ENCODE data around the gene DAB2IP.

DAB2IP gene

DNA sequence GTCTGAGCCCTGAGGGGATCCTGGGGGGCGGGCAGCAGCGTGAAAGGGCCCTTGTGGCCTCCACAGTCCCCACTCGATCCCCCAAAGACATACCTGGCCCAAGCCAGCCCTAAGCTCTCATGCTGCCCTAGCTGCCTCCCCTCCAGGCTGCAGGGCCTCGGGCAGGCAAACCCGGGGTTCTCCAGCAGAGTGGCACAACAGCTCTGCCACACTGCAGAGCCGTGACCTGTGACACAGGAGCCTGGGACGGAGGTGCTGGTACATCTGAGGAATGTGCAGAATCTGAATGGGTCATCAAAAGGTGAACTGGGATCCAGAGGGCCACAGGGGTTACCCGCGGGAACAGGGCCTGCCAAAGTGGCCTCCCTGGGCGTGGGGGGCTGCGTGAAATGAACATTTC is 163.2 kb downstream of the DAB2IP start:
- TF ChIP-seq, protein P1, sequence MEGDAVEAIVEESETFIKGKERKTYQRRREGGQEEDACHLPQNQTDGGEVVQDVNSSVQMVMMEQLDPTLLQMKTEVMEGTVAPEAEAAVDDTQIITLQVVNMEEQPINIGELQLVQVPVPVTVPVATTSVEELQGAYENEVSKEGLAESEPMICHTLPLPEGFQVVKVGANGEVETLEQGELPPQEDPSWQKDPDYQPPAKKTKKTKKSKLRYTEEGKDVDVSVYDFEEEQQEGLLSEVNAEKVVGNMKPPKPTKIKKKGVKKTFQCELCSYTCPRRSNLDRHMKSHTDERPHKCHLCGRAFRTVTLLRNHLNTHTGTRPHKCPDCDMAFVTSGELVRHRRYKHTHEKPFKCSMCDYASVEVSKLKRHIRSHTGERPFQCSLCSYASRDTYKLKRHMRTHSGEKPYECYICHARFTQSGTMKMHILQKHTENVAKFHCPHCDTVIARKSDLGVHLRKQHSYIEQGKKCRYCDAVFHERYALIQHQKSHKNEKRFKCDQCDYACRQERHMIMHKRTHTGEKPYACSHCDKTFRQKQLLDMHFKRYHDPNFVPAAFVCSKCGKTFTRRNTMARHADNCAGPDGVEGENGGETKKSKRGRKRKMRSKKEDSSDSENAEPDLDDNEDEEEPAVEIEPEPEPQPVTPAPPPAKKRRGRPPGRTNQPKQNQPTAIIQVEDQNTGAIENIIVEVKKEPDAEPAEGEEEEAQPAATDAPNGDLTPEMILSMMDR (IDR thresholded peaks at IDR 0.05) = no peak

DNA sequence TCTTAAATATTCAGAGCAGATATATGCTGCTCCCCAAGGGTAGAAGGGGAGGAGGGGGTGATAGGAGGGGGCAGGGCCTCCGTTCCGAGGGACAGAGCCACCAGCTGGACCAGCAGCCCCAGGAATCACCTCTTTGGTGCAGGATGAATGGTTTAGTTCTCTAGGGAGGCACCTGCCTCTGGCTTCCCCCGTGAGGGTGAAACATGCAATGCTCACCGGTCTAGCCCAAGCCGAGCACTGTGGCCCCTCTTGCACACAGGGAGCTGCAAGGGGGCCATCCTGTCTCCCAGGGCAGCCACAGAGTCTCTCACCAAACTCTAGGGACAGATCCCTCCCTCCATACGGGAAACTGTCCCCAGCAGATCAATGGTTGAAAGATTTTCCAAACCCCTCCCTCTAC is 163.7 kb downstream of the DAB2IP start:
- H3K27ac ChIP-seq = no peak overlapping the region
- TF ChIP-seq, protein P1 (IDR thresholded peaks at IDR 0.05) = no peak
- DNase-seq (ENCODE audit: low spot score) = peak; percentile 24

More for the DNA sequence above, 163.2 kb downstream of the DAB2IP start:
- peak; percentile 68 for DNase-seq (ENCODE audit: low spot score)
- no peak overlapping the region for H3K27ac ChIP-seq
- no peak overlapping the region for H3K4me3 ChIP-seq

DNA sequence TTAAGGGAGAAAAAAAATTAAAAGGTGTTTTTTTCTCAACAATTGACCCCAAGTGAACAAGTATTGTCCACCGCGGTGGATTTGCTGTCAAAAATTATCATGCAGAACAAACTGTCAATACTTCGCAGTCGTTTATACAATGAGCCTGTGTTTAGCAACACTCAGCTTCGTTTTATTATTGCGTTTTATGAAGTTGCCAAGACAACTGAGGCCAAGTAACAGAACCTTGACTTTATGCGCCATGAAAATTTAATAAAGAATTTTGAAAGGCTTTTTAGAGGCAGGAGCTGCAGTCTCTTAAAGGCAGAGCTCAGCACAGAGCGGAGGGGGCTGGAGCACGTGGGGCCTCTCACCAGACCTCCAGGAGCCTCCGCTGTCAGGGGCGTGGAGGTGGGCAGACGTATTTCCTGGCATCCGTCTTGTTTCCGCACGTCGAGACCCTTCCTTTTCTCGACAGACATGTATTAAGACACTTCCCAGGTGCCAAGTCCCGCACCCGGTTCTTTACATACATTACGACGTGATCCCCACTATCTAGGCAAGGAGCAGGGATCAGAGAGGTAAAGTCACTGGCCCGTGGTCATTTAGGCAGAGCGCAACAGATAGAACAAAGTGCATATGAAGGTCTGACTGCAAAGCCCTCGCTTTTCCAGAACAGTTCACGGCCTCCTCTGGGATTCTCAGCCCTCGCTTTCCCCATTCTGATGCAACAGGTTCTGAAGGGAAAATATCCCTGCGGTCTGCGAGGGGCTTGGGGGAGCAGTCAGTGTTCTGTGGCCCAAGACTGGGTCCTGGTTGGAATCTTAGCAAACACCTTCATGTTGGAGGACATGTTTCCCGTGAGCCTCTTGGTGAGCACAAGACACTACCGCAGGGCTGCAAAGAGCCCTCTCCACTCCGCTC is 164.4 kb downstream of the DAB2IP start:
- no peak overlapping the region for H3K27ac ChIP-seq
- TF ChIP-seq, protein P1 (IDR thresholded peaks at IDR 0.05) = no peak
- H3K4me3 ChIP-seq = no peak overlapping the region
- DNase-seq (ENCODE audit: low spot score) = peak; percentile 28

More for the DNA sequence above, 163.7 kb downstream of the DAB2IP start:
- no peak overlapping the region for H3K4me3 ChIP-seq

DNA sequence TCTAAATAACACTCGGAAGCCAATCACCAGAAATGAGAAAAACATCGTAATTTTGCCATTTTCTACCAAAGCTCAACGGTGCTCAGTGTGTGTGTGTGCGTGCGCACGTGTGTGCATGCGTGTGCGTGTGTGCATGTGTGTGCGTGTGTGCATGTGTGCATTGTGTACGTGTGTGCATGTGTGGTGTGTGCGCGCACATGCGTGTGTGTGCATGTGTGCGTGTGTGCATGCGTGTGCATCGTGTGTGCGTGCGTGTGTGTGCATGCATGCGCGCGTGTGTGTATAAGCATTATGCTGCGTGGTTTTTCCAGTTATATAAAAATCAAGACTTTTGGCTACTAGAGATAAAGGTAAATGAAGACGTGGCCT is 165.0 kb downstream of the DAB2IP start:
- DNase-seq (ENCODE audit: low spot score) = peak; percentile 29
- H3K27ac ChIP-seq = no peak overlapping the region
- TF ChIP-seq, protein P1 (IDR thresholded peaks at IDR 0.05) = no peak
- H3K4me3 ChIP-seq = no peak overlapping the region

DNA sequence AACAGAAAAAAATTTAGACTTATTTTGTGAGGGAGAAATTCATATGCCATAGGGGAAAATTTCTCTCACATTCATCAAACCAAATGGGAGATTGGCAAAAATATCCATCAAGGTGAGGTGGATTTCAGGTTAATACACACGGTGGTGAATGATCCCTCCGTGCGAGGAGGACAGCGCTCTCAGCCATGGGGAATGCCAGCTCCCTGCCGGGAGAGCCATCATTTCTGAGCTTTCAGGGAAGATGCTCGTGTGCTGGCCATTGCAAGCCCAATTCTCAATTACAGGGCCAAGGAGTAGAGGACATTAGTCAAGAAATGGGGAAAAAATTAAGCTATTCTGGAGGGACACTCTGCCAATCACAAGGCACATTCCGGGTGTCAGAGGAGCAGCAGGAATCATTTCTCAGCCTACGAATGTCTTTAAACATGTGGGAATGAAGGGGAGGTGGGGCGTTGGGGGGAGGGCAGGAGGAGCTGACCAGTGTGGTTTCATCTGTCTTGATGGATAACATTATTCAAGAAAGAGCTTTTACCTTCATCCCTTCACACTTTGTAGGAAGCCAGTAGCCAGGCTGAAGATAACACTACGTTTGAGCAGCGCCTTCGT is 165.5 kb downstream of the DAB2IP start:
- H3K27ac ChIP-seq = no peak overlapping the region
- TF ChIP-seq, protein P1 (IDR thresholded peaks at IDR 0.05) = no peak
- no peak overlapping the region for H3K4me3 ChIP-seq
- peak; percentile 47 for DNase-seq (ENCODE audit: low spot score)

DNA sequence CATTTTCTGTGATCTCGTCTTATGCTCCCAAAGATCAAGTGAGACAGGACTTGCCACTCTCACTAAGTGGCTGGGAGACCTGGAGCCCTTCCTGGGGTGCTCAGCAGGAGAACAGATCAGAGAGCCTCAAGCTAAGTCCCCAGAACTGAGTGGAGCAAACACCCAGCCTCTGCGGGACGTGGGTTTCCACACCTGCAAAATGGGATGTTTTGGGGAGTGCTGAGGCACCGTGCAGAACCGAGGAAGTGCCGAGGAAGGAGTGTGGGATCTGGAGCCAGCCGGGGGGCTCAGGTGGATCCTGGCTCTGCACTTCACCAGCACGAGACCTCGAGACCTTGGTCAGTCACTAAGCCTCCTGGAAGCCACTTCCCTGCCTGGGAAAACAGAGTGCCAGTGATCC is 166.0 kb downstream of the DAB2IP start:
- H3K27ac ChIP-seq = no peak overlapping the region
- TF ChIP-seq, protein P1 (IDR thresholded peaks at IDR 0.05) = no peak

More for the DNA sequence above, 166.0 kb downstream of the DAB2IP start:
- peak; percentile 53 for DNase-seq (ENCODE audit: low spot score)
- H3K4me3 ChIP-seq = no peak overlapping the region

All from coronary artery (tissue), 2 donors.